GM18873 (cell line): ENCODE results near the gene KDM8.

Experiments
- ATAC-seq: cut with Tn5 transposase; IDR thresholded peaks from one replicate; pipeline ENCODE4 v1.9.1; 2021; ENCODE audit warnings: mild to moderate bottlenecking, moderate library complexity, moderate number of reproducible peaks; ENCODE audit not compliant: unreplicated experiment, low FRiP score

Gene KDM8

DNA sequence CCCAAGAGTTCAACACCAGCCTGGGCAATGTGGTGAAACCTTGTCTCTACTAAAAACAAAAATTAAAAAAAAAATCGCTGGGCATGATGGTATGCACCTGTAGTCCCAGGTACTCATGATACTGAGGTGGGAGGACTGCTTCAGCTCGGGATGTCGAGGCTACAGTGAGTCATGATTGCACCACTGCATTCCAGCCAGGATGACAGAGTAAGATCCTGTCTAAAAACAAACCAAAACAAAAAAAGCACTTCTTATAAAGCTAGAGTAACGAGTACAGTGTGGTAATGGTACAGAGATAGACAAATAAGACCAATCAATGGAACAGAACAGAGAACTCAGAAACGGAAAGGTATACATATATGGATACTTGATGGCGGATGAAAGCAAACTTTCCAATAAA lies 60.8 kb downstream of the KDM8 start:
- no peak for ATAC-seq

DNA sequence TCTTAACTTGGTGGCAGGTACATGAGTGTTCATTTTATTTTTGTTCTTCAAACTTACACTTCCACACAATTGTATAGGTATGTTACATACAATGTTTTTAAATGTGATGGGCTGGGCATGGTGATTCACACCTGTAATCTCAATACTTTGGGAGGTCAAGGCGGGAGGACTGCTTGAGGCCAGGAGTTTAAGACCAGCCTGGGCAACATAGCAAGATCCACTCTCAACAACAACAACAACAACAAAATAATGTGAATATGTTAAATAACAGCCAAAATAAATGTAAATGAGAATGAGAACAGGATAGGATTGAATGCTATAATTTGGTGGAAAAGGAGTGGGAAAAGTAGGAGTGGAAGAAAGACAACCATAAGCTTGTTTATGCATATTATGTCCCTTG lies 62.7 kb downstream of the KDM8 start:
- no peak for ATAC-seq

DNA sequence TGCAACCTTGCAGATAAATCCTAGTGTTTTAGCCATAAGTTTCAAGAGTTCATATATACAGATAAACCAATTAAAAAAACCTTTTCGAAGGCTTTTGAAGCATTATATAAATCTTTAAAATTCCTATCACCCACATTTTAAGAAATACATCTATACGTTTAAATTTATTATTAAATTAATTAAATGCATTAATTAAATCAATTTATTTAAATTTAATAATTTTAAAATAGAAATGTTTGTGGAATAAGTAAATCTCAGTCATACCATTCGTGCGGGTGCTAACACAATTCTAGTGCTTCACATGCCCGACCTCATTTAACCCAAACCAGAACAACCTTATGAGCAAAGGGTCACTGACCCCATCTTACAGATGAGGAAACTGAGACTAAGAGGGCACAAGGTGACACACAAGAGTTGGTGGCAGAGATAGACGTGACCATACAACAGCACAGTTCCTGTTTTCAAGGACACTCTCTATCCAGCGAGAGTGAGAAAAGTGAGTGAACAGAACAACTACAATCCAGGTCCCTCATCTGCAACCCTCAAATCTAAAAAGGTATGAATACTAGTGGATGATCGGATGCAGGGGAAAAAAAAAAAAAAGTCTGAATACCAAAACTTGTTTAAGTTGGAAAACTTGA lies 63.8 kb downstream of the KDM8 start:
- no peak for ATAC-seq

DNA sequence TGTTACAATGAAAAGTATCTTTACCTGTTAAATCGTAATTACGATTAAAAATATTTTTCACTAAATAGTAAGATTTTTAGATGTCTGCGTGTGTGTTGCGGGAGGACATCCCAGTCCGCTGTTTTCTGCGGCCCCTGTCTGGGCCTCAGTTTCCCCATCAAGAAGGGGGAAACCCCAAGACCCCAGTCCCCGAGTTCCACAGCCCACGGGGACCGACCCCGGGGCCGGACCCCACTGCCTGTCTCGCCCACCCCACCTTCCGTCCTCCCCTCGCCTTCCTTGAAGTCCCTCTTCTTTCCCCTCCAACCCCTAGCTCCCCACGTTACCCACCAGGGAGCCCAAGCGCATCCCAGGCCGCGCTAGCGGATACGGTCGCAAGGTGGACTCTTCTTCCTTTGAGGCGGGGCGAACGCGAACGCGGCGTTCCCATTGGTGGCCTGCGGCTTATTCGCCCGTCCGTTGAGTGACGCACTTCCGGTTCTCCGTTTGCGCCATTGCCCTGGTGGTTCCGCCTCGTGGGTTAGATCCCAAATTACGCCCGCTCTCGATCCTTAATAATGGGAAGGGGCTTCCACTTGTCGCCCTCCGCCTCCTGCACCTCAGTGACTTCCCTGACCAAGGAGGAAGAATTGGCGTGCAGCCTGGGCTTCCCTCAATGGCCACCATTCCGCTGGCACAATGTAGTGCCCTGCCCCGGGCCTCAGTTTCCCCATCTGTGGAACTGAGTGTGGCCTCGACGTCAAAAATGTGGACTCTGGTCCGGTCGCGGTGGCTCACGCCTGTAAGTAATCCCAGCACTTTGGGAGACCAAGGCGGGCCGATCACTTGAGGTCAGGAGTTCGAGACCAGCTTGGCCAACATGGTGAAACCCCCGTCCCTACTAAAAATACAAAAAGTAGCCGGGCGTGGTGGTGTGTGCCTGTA lies 65.3 kb downstream of the KDM8 start, which contains the start of gene NSMCE1:
Gene NSMCE1, minus strand, starts transcription at position 397 of the 924 bp plus-strand sequence. CDS start 11,202 bp downstream, outside the sequence.
- peak; percentile 90 for ATAC-seq

DNA sequence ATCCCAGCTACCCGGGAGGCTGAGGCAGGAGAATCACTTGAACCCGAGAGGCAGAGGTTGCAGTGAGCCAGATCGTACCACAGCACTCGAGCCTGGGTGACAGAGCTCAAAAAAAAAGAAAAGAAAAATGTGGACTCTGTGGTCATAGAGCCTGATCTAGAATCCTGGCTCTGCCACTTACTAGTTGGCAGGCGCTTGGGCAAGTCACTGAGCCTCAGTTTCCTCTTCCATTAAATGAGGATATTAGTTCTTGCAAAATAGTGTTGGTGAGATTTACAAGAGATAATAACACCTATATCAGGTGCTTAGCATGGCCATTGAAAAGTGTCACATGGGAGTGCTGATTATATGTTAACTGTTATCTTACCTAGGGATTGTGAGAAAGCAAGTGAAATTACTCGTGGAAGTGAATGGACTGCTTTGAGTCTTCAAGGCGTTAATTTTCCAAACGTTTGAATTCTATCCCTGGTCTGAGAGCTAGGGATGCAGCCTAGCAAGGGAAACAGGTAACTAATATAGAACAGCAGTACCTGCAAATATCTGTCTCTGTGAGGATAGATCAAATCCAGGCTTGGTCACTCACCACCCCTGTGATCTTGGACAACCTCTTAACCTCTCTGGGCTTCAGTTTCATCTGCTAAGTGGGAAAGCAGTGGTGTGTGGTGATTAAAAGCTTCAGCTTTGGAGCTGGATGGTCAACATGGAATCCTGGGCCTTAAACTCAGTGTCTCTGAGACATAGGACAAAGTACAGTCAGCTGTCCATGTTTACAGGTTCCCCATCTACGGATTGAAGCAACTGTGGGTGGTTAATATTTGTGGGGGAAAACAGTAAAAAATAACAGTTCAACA lies 66.2 kb downstream of the KDM8 start:
- no peak for ATAC-seq

DNA sequence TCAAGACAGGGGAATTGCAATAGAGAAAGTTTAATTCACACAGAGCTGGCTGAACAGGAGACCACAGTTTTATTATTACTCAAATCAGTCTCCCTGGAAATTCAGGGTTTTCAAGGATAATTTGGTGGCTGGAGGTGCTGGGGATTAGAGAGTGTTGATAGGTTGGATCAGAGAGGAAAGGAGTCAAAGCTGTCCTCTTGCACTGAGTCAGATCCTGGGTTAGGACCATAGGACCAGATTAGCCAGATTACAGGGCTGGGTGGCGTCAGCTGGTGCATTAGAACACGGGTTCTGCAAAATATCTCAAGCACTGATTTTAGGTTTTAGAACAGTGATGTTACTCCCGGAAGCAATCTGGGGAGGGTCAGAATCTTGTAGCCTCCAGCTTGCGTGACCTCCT lies 67.0 kb downstream of the KDM8 start:
- no peak for ATAC-seq
